ENCODE data around the gene GAGE2A. TPM values are rescaled to one million over a fixed set of nuclear protein-coding genes. Genes with fewer than 3 reads are reported as not detected.

The GAGE2A gene
- total RNA-seq, 4 donors from 2014 or later, result not detected

DNA sequence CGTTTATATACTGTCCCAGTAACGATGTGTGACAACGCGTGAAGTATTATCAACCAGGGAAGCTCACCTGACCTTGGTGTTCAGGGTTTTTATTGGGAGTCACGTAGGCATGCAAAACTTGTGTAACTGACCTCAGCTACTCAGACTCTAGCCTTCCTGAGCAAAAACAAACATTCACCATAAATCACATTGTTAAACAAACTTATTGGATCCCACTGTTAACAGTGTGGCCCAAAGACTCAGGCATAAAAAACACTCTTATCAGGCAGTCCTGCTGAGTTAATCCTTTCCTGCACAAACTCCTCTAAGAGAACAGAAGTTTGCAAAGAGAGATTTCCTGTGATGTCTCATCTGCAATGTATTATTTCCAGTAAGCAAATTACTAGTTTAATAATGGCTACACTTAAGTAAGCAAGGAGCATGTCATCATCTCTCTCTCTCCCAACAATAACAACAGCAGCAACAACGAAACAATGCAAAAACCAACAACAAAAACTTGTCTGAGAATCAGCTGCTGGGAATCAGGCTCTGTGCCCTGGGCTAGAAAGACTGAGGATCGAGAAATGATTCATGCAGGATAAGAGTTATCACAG, 21.5 kb downstream of the GAGE2A start:
- Histone ChIP-seq H3K4me1 (no peaks in the 10 kb centered on the region), H3K4me3 (no peak overlapping the region), H3K9me3 (no peaks in the 10 kb centered on the region), H3K36me3 (no peaks in the 10 kb centered on the region), H3K27me3 (no peaks in the 10 kb centered on the region), H3K27ac (no peak overlapping the region)
- no peak for DNase-seq
- TF ChIP-seq, protein P1, sequence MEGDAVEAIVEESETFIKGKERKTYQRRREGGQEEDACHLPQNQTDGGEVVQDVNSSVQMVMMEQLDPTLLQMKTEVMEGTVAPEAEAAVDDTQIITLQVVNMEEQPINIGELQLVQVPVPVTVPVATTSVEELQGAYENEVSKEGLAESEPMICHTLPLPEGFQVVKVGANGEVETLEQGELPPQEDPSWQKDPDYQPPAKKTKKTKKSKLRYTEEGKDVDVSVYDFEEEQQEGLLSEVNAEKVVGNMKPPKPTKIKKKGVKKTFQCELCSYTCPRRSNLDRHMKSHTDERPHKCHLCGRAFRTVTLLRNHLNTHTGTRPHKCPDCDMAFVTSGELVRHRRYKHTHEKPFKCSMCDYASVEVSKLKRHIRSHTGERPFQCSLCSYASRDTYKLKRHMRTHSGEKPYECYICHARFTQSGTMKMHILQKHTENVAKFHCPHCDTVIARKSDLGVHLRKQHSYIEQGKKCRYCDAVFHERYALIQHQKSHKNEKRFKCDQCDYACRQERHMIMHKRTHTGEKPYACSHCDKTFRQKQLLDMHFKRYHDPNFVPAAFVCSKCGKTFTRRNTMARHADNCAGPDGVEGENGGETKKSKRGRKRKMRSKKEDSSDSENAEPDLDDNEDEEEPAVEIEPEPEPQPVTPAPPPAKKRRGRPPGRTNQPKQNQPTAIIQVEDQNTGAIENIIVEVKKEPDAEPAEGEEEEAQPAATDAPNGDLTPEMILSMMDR (IDR thresholded peaks at IDR 0.05), result no peak
- no peak for TF ChIP-seq POLR2A (IDR thresholded peaks at IDR 0.05)

DNA sequence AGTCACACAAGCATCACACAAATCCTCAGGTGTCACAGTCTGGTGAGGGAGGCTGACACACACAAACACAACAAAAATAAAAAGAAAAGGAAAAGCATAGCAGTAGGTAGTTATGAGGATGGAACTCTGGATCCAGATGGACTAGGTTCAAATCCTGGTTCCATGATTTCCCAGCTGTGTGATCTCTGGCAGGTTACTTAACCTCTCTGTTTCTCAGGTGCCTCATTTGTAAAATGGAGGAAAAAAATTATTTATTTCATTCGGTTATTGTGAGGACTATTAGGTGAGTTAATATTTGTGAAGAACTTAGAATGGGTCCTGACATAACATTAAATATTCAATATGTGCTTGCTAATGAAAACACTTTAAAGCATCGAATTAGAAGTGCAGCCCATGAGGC, 29.3 kb downstream of the GAGE2A start:
- no peaks in the 10 kb centered on the region for H3K4me1 ChIP-seq
- no peak for DNase-seq
- no peaks in the 10 kb centered on the region for H3K36me3 ChIP-seq
- H3K4me3 ChIP-seq, result no peak overlapping the region
- H3K27me3 ChIP-seq, result no peaks in the 10 kb centered on the region
- H3K9me3 ChIP-seq, result no peaks in the 10 kb centered on the region
- no peak for TF ChIP-seq POLR2A (IDR thresholded peaks at IDR 0.05)
- TF ChIP-seq, protein P1 (IDR thresholded peaks at IDR 0.05), result no peak
- no peak overlapping the region for H3K27ac ChIP-seq

DNA sequence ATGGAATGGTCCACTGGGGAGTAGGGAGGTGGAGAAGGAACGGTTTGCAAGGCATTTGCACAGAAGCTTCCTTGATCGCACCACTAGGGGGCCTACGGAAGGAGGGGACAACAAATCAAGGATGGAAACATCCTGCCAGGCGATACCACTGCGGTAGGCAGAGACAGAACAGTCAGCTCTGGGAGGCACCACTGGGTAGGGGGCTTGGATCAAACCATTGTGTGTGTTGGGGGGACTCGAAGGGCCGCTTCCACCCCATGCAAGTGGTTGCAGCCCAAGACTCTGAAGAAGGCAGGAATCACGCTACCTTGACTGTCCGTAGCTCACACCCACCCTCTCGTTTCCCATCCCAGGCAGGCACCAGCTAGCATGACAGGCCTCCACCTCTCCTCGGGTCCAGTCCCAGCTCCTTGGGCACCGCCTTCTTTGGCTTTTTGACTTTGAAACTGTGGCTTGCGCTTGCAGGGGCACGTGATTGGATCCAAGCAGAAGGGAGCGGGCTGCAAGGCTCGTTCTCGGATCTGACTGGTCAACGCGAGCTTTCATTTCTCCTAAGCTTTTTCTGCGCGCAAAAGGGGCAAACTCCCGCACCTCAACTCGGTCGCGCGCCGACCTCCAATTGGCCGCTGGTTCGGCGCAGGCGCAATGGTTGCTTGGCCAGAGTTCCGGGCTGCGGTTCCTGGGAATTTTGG, 37.9 kb downstream of the GAGE2A start:
- TF ChIP-seq, protein P1 (IDR thresholded peaks at IDR 0.05), result no peak
- no peak for TF ChIP-seq POLR2A (IDR thresholded peaks at IDR 0.05)
- H3K36me3 ChIP-seq, result no peaks in the 10 kb centered on the region
- H3K27me3 ChIP-seq, result no peaks in the 10 kb centered on the region
- no peak for DNase-seq
- H3K4me3 ChIP-seq, result peak overlapping the region in 1 of 4 donors; percentile 22
- H3K9me3 ChIP-seq, result peaks cover 0 to 8% (median 0%) of the 10 kb centered on the region in 4 donors
- no peaks in the 10 kb centered on the region for H3K4me1 ChIP-seq
- no peak overlapping the region for H3K27ac ChIP-seq

DNA sequence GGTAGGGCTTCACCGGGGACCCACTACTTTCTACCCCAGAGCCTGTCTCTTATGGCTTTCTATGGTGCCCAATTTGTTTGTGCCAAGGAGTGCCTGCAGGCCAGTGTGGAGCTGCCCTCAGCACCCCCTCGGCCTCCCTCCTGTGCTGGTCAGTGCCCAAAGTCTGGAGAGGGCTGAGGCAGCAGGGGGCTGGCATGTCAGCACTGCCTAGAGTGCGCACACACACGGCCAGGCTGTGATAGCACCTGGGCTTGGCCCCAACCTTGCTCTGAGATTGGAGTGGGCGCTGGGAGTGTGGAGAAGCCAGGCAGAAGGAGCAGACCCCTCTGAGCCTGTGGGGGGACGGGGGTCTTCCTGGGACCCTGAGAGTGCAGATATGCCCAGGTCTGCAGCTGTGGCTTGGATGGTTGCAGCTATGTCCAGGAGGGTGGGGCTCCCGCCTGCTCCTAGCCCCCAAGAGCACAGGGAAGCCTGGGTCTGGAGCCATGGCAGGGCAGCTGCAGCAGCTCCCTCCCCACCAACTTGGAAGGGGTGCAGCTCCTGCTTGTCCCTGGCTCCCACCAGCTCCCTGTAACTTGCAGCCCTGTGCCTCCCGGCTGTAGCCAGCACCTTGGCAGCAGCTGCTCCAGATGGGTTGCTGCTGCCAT, 55.8 kb downstream of the GAGE2A start:
- no peaks in the 10 kb centered on the region for H3K9me3 ChIP-seq
- no peak for DNase-seq
- H3K4me1 ChIP-seq, result no peaks in the 10 kb centered on the region
- H3K27ac ChIP-seq, result no peak overlapping the region
- no peaks in the 10 kb centered on the region for H3K27me3 ChIP-seq
- H3K36me3 ChIP-seq, result no peaks in the 10 kb centered on the region
- no peak overlapping the region for H3K4me3 ChIP-seq
- TF ChIP-seq POLR2A (IDR thresholded peaks at IDR 0.05), result no peak
- TF ChIP-seq, protein P1 (IDR thresholded peaks at IDR 0.05), result no peak

Other genes with a start within 250 kb of the GAGE2A start
- not detected for gene GAGE12C, start 57.3 kb upstream of the GAGE2A start, total RNA-seq
- not detected for gene GAGE12D, start 47.8 kb upstream of the GAGE2A start, total RNA-seq
- gene GAGE12E, start 38.2 kb upstream of the GAGE2A start, total RNA-seq, result not detected
- not detected for gene GAGE12F, start 28.7 kb upstream of the GAGE2A start, total RNA-seq
- gene GAGE12G, start 19.1 kb upstream of the GAGE2A start, total RNA-seq, result not detected
- not detected for gene GAGE12H, start 9.5 kb upstream of the GAGE2A start, total RNA-seq
- not detected for gene GAGE1, start 9.5 kb downstream of the GAGE2A start, total RNA-seq
- not detected for gene PAGE1, start 106.5 kb downstream of the GAGE2A start, total RNA-seq
- gene PAGE4, start 239.8 kb downstream of the GAGE2A start, total RNA-seq, result not detected

All from Peyer's patch (tissue), 4 donors.